A673 (cell line): Measurements from ENCODE around the gene TFCP2.

ENCODE experiments used
- EZH2 ChIP-seq: fragments of 200-600 bp; sonication (generic); IDR thresholded peaks from 2 replicates; pipeline ENCODE4 v1.6.1; 2017; ENCODE audit warnings: borderline replicate concordance, low read depth, mild to moderate bottlenecking, mixed read lengths, antibody characterized with exemption, low read length; ENCODE audit not compliant: poor library complexity, severe bottlenecking
- TF ChIP-seq, protein P1 (sequence below): fragments of 300-800, 200-600 bp; sonication (generic); conservative IDR thresholded peaks from 2 replicates; pipeline ENCODE4 v1.5.1; 2017; ENCODE audit warnings: low read depth, mild to moderate bottlenecking, antibody characterized with exemption, low read length, moderate library complexity, mixed read lengths

DNA sequence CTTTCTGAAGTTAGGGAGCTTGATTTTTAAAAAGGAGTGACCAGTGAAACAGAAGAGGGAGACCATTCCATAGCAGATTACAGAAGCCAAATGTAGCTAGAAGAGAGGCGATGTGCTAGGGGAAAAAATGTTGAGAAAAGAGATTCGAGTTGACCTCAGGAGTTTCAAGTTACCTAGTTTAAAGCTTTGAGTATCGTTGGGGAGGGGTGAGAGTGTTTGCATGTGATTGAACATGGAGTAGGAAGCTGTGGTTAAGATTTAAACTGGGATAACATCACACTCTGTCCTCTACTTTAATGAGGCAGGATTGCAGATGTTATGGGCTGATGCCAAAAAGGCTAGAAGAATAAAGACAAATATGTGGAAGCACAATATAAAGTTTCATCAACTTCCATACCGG lies 121.1 kb downstream of the TFCP2 start:
- TF ChIP-seq, protein P1, sequence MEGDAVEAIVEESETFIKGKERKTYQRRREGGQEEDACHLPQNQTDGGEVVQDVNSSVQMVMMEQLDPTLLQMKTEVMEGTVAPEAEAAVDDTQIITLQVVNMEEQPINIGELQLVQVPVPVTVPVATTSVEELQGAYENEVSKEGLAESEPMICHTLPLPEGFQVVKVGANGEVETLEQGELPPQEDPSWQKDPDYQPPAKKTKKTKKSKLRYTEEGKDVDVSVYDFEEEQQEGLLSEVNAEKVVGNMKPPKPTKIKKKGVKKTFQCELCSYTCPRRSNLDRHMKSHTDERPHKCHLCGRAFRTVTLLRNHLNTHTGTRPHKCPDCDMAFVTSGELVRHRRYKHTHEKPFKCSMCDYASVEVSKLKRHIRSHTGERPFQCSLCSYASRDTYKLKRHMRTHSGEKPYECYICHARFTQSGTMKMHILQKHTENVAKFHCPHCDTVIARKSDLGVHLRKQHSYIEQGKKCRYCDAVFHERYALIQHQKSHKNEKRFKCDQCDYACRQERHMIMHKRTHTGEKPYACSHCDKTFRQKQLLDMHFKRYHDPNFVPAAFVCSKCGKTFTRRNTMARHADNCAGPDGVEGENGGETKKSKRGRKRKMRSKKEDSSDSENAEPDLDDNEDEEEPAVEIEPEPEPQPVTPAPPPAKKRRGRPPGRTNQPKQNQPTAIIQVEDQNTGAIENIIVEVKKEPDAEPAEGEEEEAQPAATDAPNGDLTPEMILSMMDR, result no peak
- TF ChIP-seq EZH2, result no peak
